ENCODE data around the gene NXF1.

Gene NXF1

DNA sequence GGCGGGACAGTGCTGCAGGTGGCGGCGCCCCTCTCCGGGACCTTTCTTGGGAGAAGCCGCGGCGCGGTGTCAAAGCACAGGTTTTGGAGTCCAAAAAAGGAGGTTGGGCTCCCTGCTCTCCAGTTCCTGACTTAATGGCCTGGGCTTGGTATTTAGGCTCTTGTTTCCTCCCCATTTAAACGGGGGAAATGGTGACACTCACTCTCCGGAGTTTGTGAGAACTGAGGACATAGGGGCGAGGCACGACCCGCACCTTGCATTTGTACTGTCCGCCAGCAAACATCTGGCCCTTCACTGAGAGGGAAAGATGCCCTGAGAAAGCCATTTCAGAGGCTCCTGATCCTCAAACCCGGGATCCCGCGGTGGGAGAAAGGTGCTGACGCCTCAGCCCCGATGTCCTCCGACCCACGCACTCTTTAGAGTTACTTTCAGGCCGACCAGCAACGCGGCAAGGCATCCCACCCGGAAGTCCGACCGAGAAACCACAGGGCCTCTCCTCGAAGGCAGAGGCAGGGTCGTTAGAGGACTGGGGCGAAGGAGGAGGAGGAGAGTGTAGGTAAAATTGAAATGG is 37.0 kb upstream of the NXF1 start (continued):
- TF ChIP-seq, protein P1, sequence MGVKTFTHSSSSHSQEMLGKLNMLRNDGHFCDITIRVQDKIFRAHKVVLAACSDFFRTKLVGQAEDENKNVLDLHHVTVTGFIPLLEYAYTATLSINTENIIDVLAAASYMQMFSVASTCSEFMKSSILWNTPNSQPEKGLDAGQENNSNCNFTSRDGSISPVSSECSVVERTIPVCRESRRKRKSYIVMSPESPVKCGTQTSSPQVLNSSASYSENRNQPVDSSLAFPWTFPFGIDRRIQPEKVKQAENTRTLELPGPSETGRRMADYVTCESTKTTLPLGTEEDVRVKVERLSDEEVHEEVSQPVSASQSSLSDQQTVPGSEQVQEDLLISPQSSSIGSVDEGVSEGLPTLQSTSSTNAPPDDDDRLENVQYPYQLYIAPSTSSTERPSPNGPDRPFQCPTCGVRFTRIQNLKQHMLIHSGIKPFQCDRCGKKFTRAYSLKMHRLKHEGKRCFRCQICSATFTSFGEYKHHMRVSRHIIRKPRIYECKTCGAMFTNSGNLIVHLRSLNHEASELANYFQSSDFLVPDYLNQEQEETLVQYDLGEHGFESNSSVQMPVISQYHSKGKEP (tag by site-specific recombination; IDR thresholded peaks at IDR 0.05): no peak
- TF ChIP-seq ZNF214 (tag by site-specific recombination; IDR thresholded peaks at IDR 0.05; ENCODE audit: borderline replicate concordance): no peak
- TF ChIP-seq, protein P2, sequence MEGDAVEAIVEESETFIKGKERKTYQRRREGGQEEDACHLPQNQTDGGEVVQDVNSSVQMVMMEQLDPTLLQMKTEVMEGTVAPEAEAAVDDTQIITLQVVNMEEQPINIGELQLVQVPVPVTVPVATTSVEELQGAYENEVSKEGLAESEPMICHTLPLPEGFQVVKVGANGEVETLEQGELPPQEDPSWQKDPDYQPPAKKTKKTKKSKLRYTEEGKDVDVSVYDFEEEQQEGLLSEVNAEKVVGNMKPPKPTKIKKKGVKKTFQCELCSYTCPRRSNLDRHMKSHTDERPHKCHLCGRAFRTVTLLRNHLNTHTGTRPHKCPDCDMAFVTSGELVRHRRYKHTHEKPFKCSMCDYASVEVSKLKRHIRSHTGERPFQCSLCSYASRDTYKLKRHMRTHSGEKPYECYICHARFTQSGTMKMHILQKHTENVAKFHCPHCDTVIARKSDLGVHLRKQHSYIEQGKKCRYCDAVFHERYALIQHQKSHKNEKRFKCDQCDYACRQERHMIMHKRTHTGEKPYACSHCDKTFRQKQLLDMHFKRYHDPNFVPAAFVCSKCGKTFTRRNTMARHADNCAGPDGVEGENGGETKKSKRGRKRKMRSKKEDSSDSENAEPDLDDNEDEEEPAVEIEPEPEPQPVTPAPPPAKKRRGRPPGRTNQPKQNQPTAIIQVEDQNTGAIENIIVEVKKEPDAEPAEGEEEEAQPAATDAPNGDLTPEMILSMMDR (tag by site-specific recombination; IDR thresholded peaks at IDR 0.05): peak; percentile 47; the same call in 1 of the 2 replicates
- TF ChIP-seq, protein P3, sequence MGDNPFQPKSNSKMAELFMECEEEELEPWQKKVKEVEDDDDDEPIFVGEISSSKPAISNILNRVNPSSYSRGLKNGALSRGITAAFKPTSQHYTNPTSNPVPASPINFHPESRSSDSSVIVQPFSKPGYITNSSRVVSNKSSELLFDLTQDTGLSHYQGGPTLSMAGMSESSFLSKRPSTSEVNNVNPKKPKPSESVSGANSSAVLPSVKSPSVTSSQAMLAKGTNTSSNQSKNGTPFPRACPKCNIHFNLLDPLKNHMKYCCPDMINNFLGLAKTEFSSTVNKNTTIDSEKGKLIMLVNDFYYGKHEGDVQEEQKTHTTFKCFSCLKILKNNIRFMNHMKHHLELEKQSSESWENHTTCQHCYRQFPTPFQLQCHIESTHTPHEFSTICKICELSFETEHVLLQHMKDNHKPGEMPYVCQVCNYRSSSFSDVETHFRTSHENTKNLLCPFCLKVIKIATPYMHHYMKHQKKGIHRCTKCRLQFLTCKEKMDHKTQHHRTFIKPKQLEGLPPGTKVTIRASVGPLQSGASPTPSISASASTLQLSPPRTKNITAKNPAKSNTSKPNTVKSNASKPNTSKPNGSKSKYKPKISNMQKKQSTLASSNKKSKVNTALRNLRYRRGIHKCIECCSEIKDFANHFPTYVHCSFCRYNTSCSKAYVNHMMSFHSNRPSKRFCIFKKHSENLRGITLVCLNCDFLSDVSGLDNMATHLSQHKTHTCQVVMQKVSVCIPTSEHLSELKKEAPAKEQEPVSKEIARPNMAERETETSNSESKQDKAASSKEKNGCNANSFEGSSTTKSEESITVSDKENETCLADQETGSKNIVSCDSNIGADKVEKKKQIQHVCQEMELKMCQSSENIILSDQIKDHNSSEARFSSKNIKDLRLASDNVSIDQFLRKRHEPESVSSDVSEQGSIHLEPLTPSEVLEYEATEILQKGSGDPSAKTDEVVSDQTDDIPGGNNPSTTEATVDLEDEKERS (tag by site-specific recombination; IDR thresholded peaks at IDR 0.05): no peak
- no peak for TF ChIP-seq FEZF1 (tag by site-specific recombination; IDR thresholded peaks at IDR 0.05)
- no peak for TF ChIP-seq ZNF792 (tag by site-specific recombination; IDR thresholded peaks at IDR 0.05)
- TF ChIP-seq MYNN (tag by site-specific recombination; IDR thresholded peaks at IDR 0.05; ENCODE audit: borderline replicate concordance): no peak
- no peak; the same call in 1 of the 2 replicates for TF ChIP-seq GLIS2 (tag by site-specific recombination; IDR thresholded peaks at IDR 0.05)
- TF ChIP-seq, protein P4, sequence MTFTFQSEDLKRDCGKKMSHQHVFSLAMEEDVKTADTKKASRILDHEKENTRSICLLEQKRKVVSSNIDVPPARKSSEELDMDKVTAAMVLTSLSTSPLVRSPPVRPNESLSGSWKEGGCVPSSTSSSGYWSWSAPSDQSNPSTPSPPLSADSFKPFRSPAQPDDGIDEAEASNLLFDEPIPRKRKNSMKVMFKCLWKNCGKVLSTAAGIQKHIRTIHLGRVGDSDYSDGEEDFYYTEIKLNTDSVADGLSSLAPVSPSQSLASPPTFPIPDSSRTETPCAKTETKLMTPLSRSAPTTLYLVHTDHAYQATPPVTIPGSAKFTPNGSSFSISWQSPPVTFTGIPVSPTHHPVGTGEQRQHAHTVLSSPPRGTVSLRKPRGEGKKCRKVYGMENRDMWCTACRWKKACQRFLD (tag by site-specific recombination; IDR thresholded peaks at IDR 0.05): no peak
- TF ChIP-seq REPIN1 (tag by site-specific recombination; IDR thresholded peaks at IDR 0.05; ENCODE audit: low read depth): no peak
- TF ChIP-seq, protein P5, sequence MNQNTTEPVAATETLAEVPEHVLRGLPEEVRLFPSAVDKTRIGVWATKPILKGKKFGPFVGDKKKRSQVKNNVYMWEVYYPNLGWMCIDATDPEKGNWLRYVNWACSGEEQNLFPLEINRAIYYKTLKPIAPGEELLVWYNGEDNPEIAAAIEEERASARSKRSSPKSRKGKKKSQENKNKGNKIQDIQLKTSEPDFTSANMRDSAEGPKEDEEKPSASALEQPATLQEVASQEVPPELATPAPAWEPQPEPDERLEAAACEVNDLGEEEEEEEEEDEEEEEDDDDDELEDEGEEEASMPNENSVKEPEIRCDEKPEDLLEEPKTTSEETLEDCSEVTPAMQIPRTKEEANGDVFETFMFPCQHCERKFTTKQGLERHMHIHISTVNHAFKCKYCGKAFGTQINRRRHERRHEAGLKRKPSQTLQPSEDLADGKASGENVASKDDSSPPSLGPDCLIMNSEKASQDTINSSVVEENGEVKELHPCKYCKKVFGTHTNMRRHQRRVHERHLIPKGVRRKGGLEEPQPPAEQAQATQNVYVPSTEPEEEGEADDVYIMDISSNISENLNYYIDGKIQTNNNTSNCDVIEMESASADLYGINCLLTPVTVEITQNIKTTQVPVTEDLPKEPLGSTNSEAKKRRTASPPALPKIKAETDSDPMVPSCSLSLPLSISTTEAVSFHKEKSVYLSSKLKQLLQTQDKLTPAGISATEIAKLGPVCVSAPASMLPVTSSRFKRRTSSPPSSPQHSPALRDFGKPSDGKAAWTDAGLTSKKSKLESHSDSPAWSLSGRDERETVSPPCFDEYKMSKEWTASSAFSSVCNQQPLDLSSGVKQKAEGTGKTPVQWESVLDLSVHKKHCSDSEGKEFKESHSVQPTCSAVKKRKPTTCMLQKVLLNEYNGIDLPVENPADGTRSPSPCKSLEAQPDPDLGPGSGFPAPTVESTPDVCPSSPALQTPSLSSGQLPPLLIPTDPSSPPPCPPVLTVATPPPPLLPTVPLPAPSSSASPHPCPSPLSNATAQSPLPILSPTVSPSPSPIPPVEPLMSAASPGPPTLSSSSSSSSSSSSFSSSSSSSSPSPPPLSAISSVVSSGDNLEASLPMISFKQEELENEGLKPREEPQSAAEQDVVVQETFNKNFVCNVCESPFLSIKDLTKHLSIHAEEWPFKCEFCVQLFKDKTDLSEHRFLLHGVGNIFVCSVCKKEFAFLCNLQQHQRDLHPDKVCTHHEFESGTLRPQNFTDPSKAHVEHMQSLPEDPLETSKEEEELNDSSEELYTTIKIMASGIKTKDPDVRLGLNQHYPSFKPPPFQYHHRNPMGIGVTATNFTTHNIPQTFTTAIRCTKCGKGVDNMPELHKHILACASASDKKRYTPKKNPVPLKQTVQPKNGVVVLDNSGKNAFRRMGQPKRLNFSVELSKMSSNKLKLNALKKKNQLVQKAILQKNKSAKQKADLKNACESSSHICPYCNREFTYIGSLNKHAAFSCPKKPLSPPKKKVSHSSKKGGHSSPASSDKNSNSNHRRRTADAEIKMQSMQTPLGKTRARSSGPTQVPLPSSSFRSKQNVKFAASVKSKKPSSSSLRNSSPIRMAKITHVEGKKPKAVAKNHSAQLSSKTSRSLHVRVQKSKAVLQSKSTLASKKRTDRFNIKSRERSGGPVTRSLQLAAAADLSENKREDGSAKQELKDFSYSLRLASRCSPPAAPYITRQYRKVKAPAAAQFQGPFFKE (tag by site-specific recombination; IDR thresholded peaks at IDR 0.05; ENCODE audit: borderline replicate concordance): no peak
- TF ChIP-seq MEIS1 (CRISPR knock-in tag; IDR thresholded peaks at IDR 0.05; ENCODE audit: borderline replicate concordance): no peak
- TF ChIP-seq, protein P6, sequence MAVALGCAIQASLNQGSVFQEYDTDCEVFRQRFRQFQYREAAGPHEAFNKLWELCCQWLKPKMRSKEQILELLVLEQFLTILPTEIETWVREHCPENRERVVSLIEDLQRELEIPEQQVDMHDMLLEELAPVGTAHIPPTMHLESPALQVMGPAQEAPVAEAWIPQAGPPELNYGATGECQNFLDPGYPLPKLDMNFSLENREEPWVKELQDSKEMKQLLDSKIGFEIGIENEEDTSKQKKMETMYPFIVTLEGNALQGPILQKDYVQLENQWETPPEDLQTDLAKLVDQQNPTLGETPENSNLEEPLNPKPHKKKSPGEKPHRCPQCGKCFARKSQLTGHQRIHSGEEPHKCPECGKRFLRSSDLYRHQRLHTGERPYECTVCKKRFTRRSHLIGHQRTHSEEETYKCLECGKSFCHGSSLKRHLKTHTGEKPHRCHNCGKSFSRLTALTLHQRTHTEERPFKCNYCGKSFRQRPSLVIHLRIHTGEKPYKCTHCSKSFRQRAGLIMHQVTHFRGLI (tag by site-specific recombination; IDR thresholded peaks at IDR 0.05): peak; percentile 87
- TF ChIP-seq ZBTB20 (tag by site-specific recombination; IDR thresholded peaks at IDR 0.05): peak; percentile 80
- no peak for TF ChIP-seq SP2 (tag by site-specific recombination; IDR thresholded peaks at IDR 0.05)
- no peak for TF ChIP-seq GLI4 (tag by site-specific recombination; IDR thresholded peaks at IDR 0.05)
- TF ChIP-seq ZNF19 (tag by site-specific recombination; IDR thresholded peaks at IDR 0.05; ENCODE audit: low read depth): no peak
- TF ChIP-seq, protein P7, sequence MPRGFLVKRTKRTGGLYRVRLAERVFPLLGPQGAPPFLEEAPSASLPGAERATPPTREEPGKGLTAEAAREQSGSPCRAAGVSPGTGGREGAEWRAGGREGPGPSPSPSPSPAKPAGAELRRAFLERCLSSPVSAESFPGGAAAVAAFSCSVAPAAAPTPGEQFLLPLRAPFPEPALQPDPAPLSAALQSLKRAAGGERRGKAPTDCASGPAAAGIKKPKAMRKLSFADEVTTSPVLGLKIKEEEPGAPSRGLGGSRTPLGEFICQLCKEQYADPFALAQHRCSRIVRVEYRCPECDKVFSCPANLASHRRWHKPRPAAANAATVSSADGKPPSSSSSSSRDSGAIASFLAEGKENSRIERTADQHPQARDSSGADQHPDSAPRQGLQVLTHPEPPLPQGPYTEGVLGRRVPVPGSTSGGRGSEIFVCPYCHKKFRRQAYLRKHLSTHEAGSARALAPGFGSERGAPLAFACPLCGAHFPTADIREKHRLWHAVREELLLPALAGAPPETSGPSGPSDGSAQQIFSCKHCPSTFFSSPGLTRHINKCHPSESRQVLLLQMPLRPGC (tag by site-specific recombination; IDR thresholded peaks at IDR 0.05): no peak
- TF ChIP-seq GLIS1 (tag by site-specific recombination; IDR thresholded peaks at IDR 0.05): 0 out of 2 replicates have a peak, but pooled peaks have one; percentile 62

Data from HEK293 (cell line).